Suprapubic skin (tissue), 4 donors: ENCODE data around the gene DDN. TPM values are rescaled to one million over a fixed set of nuclear protein-coding genes. Genes with fewer than 3 reads are reported as not detected.

Experiments
- DNase-seq, 2 donors: peaks; one replicate each; pipeline ENCODE4 v3.0.0-alpha.2; 2019; ENCODE audit warnings: low spot score in 2 of 2
- H3K27ac ChIP-seq: fragments of 200-600 bp; sonication (generic); one replicate; pipeline ENCODE4 v1.5.1; 2019
- H3K27me3 ChIP-seq: fragments of 200-600 bp; sonication (generic); one replicate; pipeline ENCODE4 v1.5.1; 2019
- H3K36me3 ChIP-seq: fragments of 200-600 bp; sonication (generic); one replicate; pipeline ENCODE4 v1.5.1; 2019
- H3K4me1 ChIP-seq: fragments of 200-600 bp; sonication (generic); one replicate; pipeline ENCODE4 v1.5.1; 2019
- H3K4me3 ChIP-seq: fragments of 200-600 bp; sonication (generic); one replicate; pipeline ENCODE4 v1.5.1; 2019; ENCODE audit warnings: mild to moderate bottlenecking
- H3K9me3 ChIP-seq: fragments of 200-600 bp; sonication (generic); one replicate; pipeline ENCODE4 v1.5.1; 2019
- CTCF ChIP-seq, 2 donors: fragments of 200-600 bp in 1 of 2; fragments of 450-650 bp in 1 of 2; sonication (generic) in 1 of 2; IDR thresholded peaks; one replicate each; pipeline ENCODE4 v1.5.1; 2016 to 2019; ENCODE audit warnings: antibody characterized with exemption in 2 of 2, mild to moderate bottlenecking in 1 of 2, moderate library complexity in 1 of 2
- EP300 ChIP-seq: sonication (generic); formaldehyde crosslinking; IDR thresholded peaks from one replicate; pipeline ENCODE4 v1.6.1; 2017; ENCODE audit warnings: antibody characterized with exemption
- POLR2A ChIP-seq, 2 donors: fragments of 450-650 bp; IDR thresholded peaks; one replicate each; pipeline ENCODE4 v1.6.1; 2017; ENCODE audit warnings: antibody characterized with exemption in 2 of 2, mild to moderate bottlenecking in 2 of 2, moderate library complexity in 2 of 2
- POLR2AphosphoS5 ChIP-seq, 3 donors: sonication (generic); formaldehyde crosslinking; IDR thresholded peaks; one replicate each; pipeline ENCODE4 v1.6.1; 2017; ENCODE audit warnings: antibody characterized with exemption in 3 of 3
- WGBS: methylation state at CpG from one replicate; pipeline ENCODE4 v1.1.5; 2018; 5-methylcytosine and 5-hydroxymethylcytosine counted together
- total RNA-seq, 4 donors: library from RNA; depleted of rRNA; stranded (reverse); fragments of >200 nt; gene quantifications; one replicate each; pipeline ENCODE4 v1.1.0, GENCODE V29; 2016

The DDN gene
- total RNA-seq, 4 donors from 2014 or later = 0.23 to 0.45 (median 0.24) TPM; not detected in 1

- Histone ChIP-seq H3K36me3 (no peaks in the 10 kb centered on the region), H3K27me3 (peaks cover 70% of the 10 kb centered on the region), H3K4me3 (peak overlapping the region; percentile 50), H3K4me1 (peaks cover 41% of the 10 kb centered on the region), H3K9me3 (no peaks in the 10 kb centered on the region), H3K27ac (no peak overlapping the region)
- WGBS = 0% methylated on average over 12 of the region's 55 CpGs
- no peak for DNase-seq
- TF ChIP-seq CTCF (IDR thresholded peaks at IDR 0.05) = no peak
- TF ChIP-seq POLR2AphosphoS5 (IDR thresholded peaks at IDR 0.05) = no peak
- no peak for TF ChIP-seq POLR2A (IDR thresholded peaks at IDR 0.05)
- TF ChIP-seq EP300 = no peak
These were observed 19.4 kb downstream of the DDN start for GRCh38 chr12:48979602-48980388.

DNA sequence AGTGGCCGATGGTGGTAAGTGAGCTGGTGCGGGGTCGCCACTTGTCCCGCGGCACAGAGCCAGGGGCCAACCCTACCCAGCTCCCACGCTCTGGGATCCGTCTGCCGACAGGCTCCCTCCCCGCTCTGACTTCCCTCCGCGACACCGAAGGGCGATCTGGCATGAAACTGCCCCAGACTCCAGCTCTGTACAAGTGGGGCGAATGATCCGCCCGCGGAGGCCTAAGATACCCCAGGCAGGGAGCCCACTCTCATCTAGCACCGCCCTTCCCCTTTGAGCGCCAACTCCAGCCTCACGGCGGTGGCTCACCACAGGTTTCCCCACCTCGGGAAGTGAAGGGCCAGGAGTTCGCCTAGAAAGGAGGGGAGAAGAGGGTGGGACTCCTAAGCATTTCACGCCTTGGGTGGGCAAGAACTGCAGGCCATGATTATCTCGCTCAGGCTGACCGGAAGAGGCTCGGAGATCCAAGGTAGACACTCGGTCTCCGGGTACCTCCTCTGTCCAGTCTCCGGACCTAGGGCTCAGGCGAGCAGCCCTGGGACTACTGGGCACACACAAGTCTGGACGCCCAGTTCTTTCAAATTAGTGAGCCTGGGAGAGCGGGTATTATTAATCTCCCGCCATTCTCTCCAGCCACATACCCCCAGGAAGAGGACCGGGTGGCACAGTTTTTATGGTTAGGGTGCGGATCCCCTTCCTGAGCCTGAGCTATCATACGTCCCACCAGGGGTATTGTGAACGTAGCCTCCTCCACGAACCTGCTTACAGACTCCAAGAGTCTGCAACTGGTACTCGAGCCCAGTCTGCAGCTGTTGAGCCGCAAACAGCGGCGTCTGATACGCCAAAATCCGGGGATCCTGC lies 20.2 kb downstream of the DDN start:
- H3K4me1 ChIP-seq = peaks cover 41% of the 10 kb centered on the region
- H3K27me3 ChIP-seq = peaks cover 73% of the 10 kb centered on the region
- no peak for DNase-seq
- H3K36me3 ChIP-seq = no peaks in the 10 kb centered on the region
- no peak overlapping the region for H3K27ac ChIP-seq
- peak overlapping the region; percentile 50 for H3K4me3 ChIP-seq
- WGBS = 4% methylated on average over 28 of the region's 45 CpGs
- H3K9me3 ChIP-seq = no peaks in the 10 kb centered on the region
- no peak for TF ChIP-seq POLR2A (IDR thresholded peaks at IDR 0.05)
- no peak for TF ChIP-seq EP300
- TF ChIP-seq CTCF (IDR thresholded peaks at IDR 0.05) = no peak

- peak within 1 kb of the TSS; percentile 50 for H3K4me3 ChIP-seq
- no peaks in the 10 kb centered on the region for H3K36me3 ChIP-seq
- H3K9me3 ChIP-seq = no peaks in the 10 kb centered on the region
- no peak for DNase-seq
- no peak within 1 kb of the TSS for H3K27ac ChIP-seq
- TF ChIP-seq POLR2AphosphoS5 (IDR thresholded peaks at IDR 0.05) = no peak
- TF ChIP-seq CTCF (IDR thresholded peaks at IDR 0.05) = peak in 1 of 2 donors; percentile 3
- no peak for TF ChIP-seq EP300
- no peak for TF ChIP-seq POLR2A (IDR thresholded peaks at IDR 0.05)
- WGBS = 3% methylated on average over 12 of the region's 45 CpGs
- peaks cover 47% of the 10 kb centered on the region for H3K4me1 ChIP-seq
- H3K27me3 ChIP-seq = peaks cover 77% of the 10 kb centered on the region
These were observed 20.9 kb downstream of the DDN start, which contains the start of gene WNT1 for GRCh38 chr12:48978291-48978740. WNT1 (plus strand) TSS chr12:48978322; CDS start chr12:48978651, 329 bp downstream.

DNA sequence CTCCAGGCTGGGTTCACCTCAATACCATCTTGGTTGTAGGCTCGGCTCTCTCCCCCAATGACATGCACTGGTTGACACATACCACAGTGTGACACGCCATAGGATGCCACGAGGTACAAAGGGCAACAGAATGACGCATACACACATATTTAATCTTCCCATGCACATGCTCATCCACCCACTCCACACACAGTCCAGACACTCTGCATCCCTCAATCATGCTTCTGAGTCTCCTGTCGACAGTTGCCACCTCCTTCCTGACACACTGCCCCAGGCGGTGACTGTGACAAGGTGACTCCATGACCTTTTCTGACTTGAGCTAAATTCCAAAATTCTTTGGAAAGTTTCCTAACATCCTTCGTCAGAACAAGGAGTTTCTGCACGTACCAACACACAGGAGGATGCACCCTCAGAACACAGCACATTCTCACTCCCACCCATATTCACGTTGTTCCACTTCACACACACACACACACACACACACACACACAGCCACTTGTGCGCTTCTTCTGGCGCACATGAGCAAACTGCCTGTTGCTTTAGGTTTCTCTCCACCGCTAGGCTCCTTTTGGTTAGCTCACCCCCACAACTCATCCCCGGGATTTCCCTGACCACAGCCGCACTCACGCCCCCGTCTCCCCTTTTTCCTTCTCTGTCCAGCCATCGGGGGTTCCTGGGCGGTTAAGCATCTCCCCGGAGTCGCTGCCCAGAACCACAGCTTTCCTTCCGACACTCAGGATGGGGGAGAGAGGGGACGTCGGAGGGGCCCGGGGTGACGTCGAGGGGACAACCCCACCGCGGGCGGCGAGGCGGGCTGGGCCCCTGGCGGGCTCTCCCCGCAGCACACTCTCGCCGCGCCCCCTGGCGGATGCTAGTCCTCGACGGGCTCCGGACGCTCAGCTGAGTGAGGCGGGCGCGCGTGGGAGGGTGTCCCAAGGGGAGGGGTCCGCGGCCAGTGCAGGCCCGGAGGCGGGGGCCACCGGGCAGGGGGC lies 21.6 kb downstream of the DDN start:
- Histone ChIP-seq H3K27ac (no peak overlapping the region), H3K27me3 (peaks cover 80% of the 10 kb centered on the region), H3K9me3 (no peaks in the 10 kb centered on the region), H3K36me3 (no peaks in the 10 kb centered on the region), H3K4me1 (peaks cover 52% of the 10 kb centered on the region), H3K4me3 (peak overlapping the region; percentile 50)
- TF ChIP-seq EP300 (no peak), POLR2AphosphoS5 (IDR thresholded peaks at IDR 0.05) (no peak), POLR2A (IDR thresholded peaks at IDR 0.05) (no peak), CTCF (IDR thresholded peaks at IDR 0.05) (peak; percentile 40 to 88)
- 19% methylated on average over 42 of the region's 50 CpGs for WGBS
- DNase-seq = peak in 1 of 2 donors; percentile 83
